Esophagus muscularis mucosa (tissue), 3 donors: Measurements from ENCODE around the gene SDK1.

Source experiments
- POLR2A ChIP-seq: fragments of 450-650 bp; IDR thresholded peaks from one replicate; pipeline ENCODE4 v1.6.1; 2017; ENCODE audit warnings: antibody characterized with exemption, moderate library complexity, mild to moderate bottlenecking, low read depth
- POLR2AphosphoS5 ChIP-seq, 2 donors: sonication (generic); formaldehyde crosslinking; IDR thresholded peaks; one replicate each; pipeline ENCODE4 v1.6.1; 2017; ENCODE audit warnings: antibody characterized with exemption in 2 of 2
- TF ChIP-seq, protein P1 (sequence below), 3 experiments: fragments of 200-600 bp in 2 of 3; fragments of 450-650 bp in 1 of 3; sonication (generic) in 2 of 3; IDR thresholded peaks; one replicate each; pipeline ENCODE4 v1.5.1; 2017 to 2019; ENCODE audit warnings: antibody characterized with exemption in 3 of 3, mild to moderate bottlenecking in 2 of 3, moderate library complexity in 1 of 3

DNA sequence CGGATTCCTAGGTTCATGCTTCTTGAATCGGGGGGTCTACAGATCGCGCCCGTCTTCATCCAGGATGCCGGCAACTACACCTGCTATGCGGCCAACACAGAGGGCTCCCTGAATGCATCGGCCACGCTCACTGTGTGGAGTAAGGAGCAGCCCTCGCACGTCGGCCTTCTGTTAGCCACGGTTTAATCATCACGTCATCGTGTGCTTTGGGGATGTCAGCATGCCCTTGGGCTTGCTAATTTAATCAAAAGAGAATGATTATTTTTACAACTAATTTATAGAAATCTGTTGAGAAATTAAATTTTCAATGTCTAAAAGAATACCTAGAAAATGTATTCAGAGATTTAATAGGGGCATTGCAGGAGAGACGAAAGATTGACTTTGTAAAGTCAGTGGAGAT is 668.2 kb downstream of the SDK1 start:
- TF ChIP-seq, protein P1, sequence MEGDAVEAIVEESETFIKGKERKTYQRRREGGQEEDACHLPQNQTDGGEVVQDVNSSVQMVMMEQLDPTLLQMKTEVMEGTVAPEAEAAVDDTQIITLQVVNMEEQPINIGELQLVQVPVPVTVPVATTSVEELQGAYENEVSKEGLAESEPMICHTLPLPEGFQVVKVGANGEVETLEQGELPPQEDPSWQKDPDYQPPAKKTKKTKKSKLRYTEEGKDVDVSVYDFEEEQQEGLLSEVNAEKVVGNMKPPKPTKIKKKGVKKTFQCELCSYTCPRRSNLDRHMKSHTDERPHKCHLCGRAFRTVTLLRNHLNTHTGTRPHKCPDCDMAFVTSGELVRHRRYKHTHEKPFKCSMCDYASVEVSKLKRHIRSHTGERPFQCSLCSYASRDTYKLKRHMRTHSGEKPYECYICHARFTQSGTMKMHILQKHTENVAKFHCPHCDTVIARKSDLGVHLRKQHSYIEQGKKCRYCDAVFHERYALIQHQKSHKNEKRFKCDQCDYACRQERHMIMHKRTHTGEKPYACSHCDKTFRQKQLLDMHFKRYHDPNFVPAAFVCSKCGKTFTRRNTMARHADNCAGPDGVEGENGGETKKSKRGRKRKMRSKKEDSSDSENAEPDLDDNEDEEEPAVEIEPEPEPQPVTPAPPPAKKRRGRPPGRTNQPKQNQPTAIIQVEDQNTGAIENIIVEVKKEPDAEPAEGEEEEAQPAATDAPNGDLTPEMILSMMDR (IDR thresholded peaks at IDR 0.05) = no peak
- TF ChIP-seq POLR2AphosphoS5 (IDR thresholded peaks at IDR 0.05) (no peak), POLR2A (no peak)
